ENCODE data around the gene AGBL4. TPM values are rescaled to one million over a fixed set of nuclear protein-coding genes. Genes with fewer than 3 reads are reported as not detected.
A peak's percentile ranks its signal among the peaks of the same experiment; 100 is the strongest.

The AGBL4 gene
- total RNA-seq, 4 donors from 2014 or later, result 0.08 to 0.71 (median 0.60) TPM

GRCh38 chr1:48499211-48499735, 1524.5 kb downstream of the AGBL4 start:
- intact Hi-C loops (cut with DNase I; ENCODE audit: low total_unique reads), result no loop called here
- WGBS, 2 donors, result 72 to 82% methylated on average over 8 of the region's 8 CpGs
- no peak for DNase-seq (ENCODE audit: low spot score in 2 of 2)
- TF ChIP-seq CTCF (IDR thresholded peaks at IDR 0.05) (no peak), POLR2A (IDR thresholded peaks at IDR 0.05) (no peak)
- no peak overlapping the region for H3K4me3 ChIP-seq (ENCODE audit: low read depth, poor library complexity, severe bottlenecking)

GRCh38 chr1:48498096-48498791, 1525.5 kb downstream of the AGBL4 start:
- 21% methylated on average over 15 of the region's 15 CpGs for WGBS, 2 donors
- peak; percentile 76 to 96 for DNase-seq (ENCODE audit: low spot score in 2 of 2)
- no peak for TF ChIP-seq POLR2A (IDR thresholded peaks at IDR 0.05)
- TF ChIP-seq CTCF (IDR thresholded peaks at IDR 0.05), result no peak
- H3K4me3 ChIP-seq (ENCODE audit: low read depth, poor library complexity, severe bottlenecking), result no peak overlapping the region
- intact Hi-C loops (cut with DNase I; ENCODE audit: low total_unique reads), result no loop called here

GRCh38 chr1:48495911-48496310, 1527.8 kb downstream of the AGBL4 start:
- no peak for TF ChIP-seq CTCF (IDR thresholded peaks at IDR 0.05)
- TF ChIP-seq POLR2A (IDR thresholded peaks at IDR 0.05), result no peak
- intact Hi-C loops (cut with DNase I; ENCODE audit: low total_unique reads), result no loop called here
- DNase-seq (ENCODE audit: low spot score in 2 of 2), result no peak
- 92 to 93% methylated on average over 3 of the region's 3 CpGs for WGBS, 2 donors
- no peak overlapping the region for H3K4me3 ChIP-seq (ENCODE audit: low read depth, poor library complexity, severe bottlenecking)

DNA sequence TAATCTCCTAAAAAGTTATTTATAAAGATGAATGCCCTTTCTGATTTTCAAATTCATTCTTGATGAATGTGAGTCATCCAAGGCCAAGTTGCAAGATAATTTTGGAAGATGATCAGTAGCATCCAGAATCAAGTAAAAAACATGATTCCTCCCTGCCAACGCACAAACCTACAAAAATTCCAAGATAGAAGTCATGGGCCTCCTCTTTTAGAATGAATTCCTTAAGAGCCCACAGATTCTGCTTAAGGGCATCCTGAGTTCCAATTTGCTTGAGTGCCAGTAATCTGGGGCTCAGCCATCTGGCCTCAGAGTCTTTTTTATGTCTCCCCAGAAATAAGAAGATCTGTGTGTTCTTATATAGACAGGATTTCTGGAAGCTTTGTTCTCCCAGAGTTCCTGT, 1528.6 kb downstream of the AGBL4 start:
- no peak overlapping the region for H3K4me3 ChIP-seq (ENCODE audit: low read depth, poor library complexity, severe bottlenecking)
- TF ChIP-seq POLR2A (IDR thresholded peaks at IDR 0.05), result no peak
- TF ChIP-seq CTCF (IDR thresholded peaks at IDR 0.05), result no peak
- 36 to 52% methylated on average over 1 of the region's 1 CpG for WGBS, 2 donors
- intact Hi-C loops (cut with DNase I; ENCODE audit: low total_unique reads), result no loop called here
- no peak for DNase-seq (ENCODE audit: low spot score in 2 of 2)

- no peak for DNase-seq (ENCODE audit: low spot score in 2 of 2)
- no peak overlapping the region for H3K4me3 ChIP-seq (ENCODE audit: low read depth, poor library complexity, severe bottlenecking)
- WGBS, 2 donors, result 48 to 54% methylated on average over 5 of the region's 5 CpGs
- intact Hi-C loops (cut with DNase I; ENCODE audit: low total_unique reads), result no loop called here
- TF ChIP-seq POLR2A (IDR thresholded peaks at IDR 0.05), result no peak
- no peak for TF ChIP-seq CTCF (IDR thresholded peaks at IDR 0.05)
Measured at GRCh38 chr1:48493970-48494769, 1529.6 kb downstream of the AGBL4 start.

Measured in lower leg skin (tissue), 4 donors.